Activated CD8-positive, alpha-beta T cell treated with anti-CD3 and anti-CD28 coated beads for 36 hours (primary cell): ENCODE data around the gene GLCCI1. TPM values are rescaled to one million over a fixed set of nuclear protein-coding genes. Genes with fewer than 3 reads are reported as not detected.

Experiments used
- ATAC-seq: fragments of 200-7000 bp; cut with Tn5 transposase; one replicate; pipeline ENCODE4 v1.10.0; 2021; ENCODE audit warnings: mild to moderate bottlenecking, moderate library complexity
- CTCF ChIA-PET: fragments of 350-600 bp; sonication (Branson Sonifier 250); formaldehyde crosslinking; loops from one replicate; lab custom pipeline; 2021; ENCODE audit warnings: antibody characterized with exemption; lab: Charles Lee
- POLR2A ChIA-PET: fragments of 350-600 bp; sonication (Branson Sonifier 250); formaldehyde crosslinking; loops from one replicate; lab custom pipeline; 2021; ENCODE audit warnings: antibody characterized with exemption; lab: Charles Lee
- DNase-seq: peaks from one replicate; pipeline ENCODE4 v3.0.0-alpha.2; 2020
- H3K27ac Mint-ChIP-seq: one replicate; pipeline ENCODE4 v1.8.0; 2021; ENCODE audit warnings: mild to moderate bottlenecking, mixed read lengths
- H3K27me3 Mint-ChIP-seq: one replicate; pipeline ENCODE4 v1.8.0; 2021; ENCODE audit warnings: mixed read lengths
- H3K36me3 Mint-ChIP-seq: one replicate; pipeline ENCODE4 v1.8.0; 2021; ENCODE audit warnings: low read depth, mixed read lengths
- H3K4me1 Mint-ChIP-seq: one replicate; pipeline ENCODE4 v1.8.0; 2021; ENCODE audit warnings: low read depth, mixed read lengths
- H3K4me3 Mint-ChIP-seq: one replicate; pipeline ENCODE4 v1.8.0; 2021; ENCODE audit warnings: mild to moderate bottlenecking, moderate library complexity, mixed read lengths
- H3K9me3 Mint-ChIP-seq: one replicate; pipeline ENCODE4 v1.8.0; 2021; ENCODE audit warnings: mixed read lengths
- intact Hi-C: fragments of 100-400 bp; cut with micrococcal nuclease; formaldehyde crosslinking; loops from one replicate; pipeline ENCODE4 v1.10.0; 2022
- total RNA-seq, 2 experiments: library from RNA; stranded (reverse); gene quantifications; one replicate each; pipeline ENCODE4 v1.2.3, GENCODE V29; 2021
- TF ChIP-seq, protein P1 (sequence below): fragments of 200-600 bp; IDR thresholded peaks from one replicate; pipeline ENCODE4 v1.8.0; 2022; ENCODE audit warnings: antibody characterized with exemption, mild to moderate bottlenecking

The GLCCI1 gene
- total RNA-seq, 2 experiments from 2014 or later: 11.3 to 13.0 TPM

DNA sequence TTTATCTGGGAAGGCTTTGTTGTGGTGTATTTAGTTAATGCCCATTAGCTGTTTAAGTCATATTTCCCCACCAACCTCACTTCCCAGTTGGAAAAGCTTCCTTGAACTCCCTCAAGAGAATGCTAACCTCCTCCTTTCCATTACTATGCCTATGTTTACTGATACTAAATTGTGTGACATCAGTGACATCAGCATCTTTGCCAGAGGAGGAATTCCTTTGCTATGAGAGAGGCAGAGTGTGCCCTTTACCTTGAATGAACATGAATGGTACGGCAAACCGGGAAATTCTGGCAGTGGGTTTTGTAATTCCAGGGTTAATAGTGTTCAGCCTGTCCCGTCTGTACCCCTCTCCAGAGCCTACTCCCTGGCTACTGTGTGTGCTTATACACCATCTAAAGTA lies 22.1 kb upstream of the GLCCI1 start:
- CTCF ChIA-PET: no interaction called here
- ATAC-seq: no peak
- Mint-ChIP-seq H3K9me3 (peaks cover 7% of the 10 kb centered on the region), H3K27ac (no peak overlapping the region), H3K36me3 (peaks cover 6% of the 10 kb centered on the region), H3K27me3 (no peaks in the 10 kb centered on the region), H3K4me1 (peaks cover 25% of the 10 kb centered on the region), H3K4me3 (no peak overlapping the region)
- TF ChIP-seq, protein P1, sequence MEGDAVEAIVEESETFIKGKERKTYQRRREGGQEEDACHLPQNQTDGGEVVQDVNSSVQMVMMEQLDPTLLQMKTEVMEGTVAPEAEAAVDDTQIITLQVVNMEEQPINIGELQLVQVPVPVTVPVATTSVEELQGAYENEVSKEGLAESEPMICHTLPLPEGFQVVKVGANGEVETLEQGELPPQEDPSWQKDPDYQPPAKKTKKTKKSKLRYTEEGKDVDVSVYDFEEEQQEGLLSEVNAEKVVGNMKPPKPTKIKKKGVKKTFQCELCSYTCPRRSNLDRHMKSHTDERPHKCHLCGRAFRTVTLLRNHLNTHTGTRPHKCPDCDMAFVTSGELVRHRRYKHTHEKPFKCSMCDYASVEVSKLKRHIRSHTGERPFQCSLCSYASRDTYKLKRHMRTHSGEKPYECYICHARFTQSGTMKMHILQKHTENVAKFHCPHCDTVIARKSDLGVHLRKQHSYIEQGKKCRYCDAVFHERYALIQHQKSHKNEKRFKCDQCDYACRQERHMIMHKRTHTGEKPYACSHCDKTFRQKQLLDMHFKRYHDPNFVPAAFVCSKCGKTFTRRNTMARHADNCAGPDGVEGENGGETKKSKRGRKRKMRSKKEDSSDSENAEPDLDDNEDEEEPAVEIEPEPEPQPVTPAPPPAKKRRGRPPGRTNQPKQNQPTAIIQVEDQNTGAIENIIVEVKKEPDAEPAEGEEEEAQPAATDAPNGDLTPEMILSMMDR: no peak
- DNase-seq: no peak
- intact Hi-C loops: no loop called here
- POLR2A ChIA-PET: no interaction called here

DNA sequence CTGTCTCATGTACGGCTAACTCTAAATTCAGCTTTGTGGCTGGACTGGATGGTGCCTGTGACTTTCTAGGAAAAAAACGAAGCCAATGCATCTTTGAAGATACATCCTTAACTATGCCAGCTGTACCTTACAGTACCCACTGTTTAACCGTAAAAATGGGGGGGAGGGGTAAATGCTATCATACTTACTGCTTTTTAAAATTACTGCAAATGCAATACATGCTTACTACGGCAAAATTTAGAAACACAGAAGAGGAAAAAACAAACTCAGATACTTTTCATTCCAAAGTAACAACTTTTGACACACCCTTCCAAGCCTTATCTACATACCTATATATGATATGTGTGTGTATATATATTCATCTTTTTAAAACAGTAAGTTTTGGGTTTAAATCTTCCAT lies 20.4 kb upstream of the GLCCI1 start:
- POLR2A ChIA-PET: no interaction called here
- Mint-ChIP-seq H3K27me3 (no peaks in the 10 kb centered on the region), H3K36me3 (peaks cover 6% of the 10 kb centered on the region), H3K4me1 (peaks cover 22% of the 10 kb centered on the region), H3K4me3 (no peak overlapping the region), H3K9me3 (peaks cover 7% of the 10 kb centered on the region), H3K27ac (no peak overlapping the region)
- DNase-seq (no peak), ATAC-seq (no peak)
- TF ChIP-seq, protein P1: no peak
- intact Hi-C loops: no loop called here
- CTCF ChIA-PET: interaction anchor here (0.9 to 1.3 kb wide), 2 partner anchors 29 to 347 kb away, joined by 3 to 4 read pairs; no protein-coding TSS in a partner anchor

DNA sequence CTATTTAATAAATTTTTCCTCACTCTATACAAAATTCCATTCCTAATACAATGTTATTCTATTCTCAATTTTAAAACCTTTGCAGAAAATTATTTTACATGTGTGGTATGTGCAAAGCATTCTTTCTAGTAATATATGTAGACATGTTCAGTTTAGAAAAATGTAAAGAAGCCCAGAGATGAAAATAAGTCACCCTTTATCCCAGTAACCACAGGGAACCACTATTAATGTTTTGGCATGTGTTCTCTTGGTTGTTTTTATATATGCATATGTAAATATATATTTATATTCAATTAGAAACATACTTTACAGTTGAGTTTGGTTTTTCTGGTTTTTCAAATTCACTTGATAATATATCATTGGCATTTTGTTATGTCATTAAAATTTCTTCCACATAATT lies 14.8 kb upstream of the GLCCI1 start:
- H3K27ac Mint-ChIP-seq: no peak overlapping the region
- intact Hi-C loops: no loop called here
- H3K4me1 Mint-ChIP-seq: no peaks in the 10 kb centered on the region
- H3K36me3 Mint-ChIP-seq: peaks cover 6% of the 10 kb centered on the region
- H3K27me3 Mint-ChIP-seq: no peaks in the 10 kb centered on the region
- DNase-seq (no peak), ATAC-seq (no peak)
- ChIA-PET CTCF (interaction anchor here (0.9 to 1.1 kb wide), 2 partner anchors 9 to 237 kb away, joined by 3 to 6 read pairs; no protein-coding TSS in a partner anchor), POLR2A (no interaction called here)
- TF ChIP-seq, protein P1: no peak
- no peak overlapping the region for H3K4me3 Mint-ChIP-seq
- H3K9me3 Mint-ChIP-seq: peaks cover 7% of the 10 kb centered on the region

DNA sequence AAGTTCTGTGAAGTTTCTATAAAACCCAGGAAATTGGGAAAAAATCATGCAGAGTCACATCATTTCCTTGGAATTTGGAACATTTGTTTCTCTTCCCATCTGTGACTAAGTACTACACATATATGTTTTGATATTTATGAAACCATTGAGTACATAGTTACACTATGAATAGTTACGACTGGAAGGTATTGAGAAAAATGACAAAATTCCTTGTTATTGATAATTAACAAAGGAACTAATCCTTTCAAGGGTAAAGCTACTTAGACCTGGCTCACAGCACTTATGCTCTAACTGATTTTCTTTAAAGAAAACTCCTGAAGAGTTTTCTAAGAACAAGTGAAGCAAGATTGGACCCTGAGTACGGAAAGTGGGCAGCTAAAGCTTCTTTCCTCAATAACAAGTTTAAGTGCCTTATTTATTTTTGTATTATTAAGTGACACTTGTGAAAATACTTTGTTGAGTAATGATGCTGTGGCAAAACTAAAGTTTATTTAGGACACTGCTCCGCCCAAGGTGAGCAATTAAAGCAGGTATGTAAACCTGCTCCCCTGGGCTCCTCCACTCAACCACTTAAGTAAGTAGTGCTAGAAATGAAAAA lies 12.0 kb upstream of the GLCCI1 start:
- intact Hi-C loops: no loop called here
- DNase-seq (no peak), ATAC-seq (no peak)
- no peaks in the 10 kb centered on the region for H3K36me3 Mint-ChIP-seq
- ChIA-PET CTCF (no interaction called here), POLR2A (no interaction called here)
- H3K4me3 Mint-ChIP-seq: no peak overlapping the region
- H3K4me1 Mint-ChIP-seq: no peaks in the 10 kb centered on the region
- no peak overlapping the region for H3K27ac Mint-ChIP-seq
- no peaks in the 10 kb centered on the region for H3K9me3 Mint-ChIP-seq
- H3K27me3 Mint-ChIP-seq: no peaks in the 10 kb centered on the region
- TF ChIP-seq, protein P1: no peak

DNA sequence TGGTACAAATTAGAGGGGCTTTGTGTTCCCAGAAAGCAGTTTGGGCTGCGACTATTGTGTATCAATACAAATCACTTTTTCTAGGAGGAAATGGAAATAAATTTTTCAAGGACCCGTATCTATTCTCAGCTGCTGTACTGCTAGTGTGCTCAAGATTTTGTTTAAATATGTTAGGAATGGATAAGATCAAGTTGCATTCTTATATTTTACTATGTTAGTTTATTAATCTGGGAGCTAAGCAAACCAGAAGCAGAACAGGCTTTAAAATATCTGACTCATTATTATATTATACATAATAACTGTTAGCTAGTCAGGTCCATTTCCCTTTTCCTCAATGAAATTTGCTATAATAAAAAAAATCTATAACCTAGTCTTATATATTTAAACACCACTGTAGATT lies 11.1 kb upstream of the GLCCI1 start:
- CTCF ChIA-PET: interaction anchor here (0.6 to 1.3 kb wide), 2 partner anchors 10 to 23 kb away, joined by 3 read pairs; no protein-coding TSS in a partner anchor

More for the DNA sequence above, 11.1 kb upstream of the GLCCI1 start:
- intact Hi-C loops: no loop called here
- no peak for DNase-seq
- Mint-ChIP-seq H3K27ac (no peak overlapping the region), H3K36me3 (no peaks in the 10 kb centered on the region), H3K9me3 (no peaks in the 10 kb centered on the region), H3K27me3 (no peaks in the 10 kb centered on the region), H3K4me3 (no peak overlapping the region), H3K4me1 (no peaks in the 10 kb centered on the region)
- POLR2A ChIA-PET: no interaction called here
- ATAC-seq: no peak
- TF ChIP-seq, protein P1: no peak
